ENCODE results near the gene PRKRIP1.

DNA sequence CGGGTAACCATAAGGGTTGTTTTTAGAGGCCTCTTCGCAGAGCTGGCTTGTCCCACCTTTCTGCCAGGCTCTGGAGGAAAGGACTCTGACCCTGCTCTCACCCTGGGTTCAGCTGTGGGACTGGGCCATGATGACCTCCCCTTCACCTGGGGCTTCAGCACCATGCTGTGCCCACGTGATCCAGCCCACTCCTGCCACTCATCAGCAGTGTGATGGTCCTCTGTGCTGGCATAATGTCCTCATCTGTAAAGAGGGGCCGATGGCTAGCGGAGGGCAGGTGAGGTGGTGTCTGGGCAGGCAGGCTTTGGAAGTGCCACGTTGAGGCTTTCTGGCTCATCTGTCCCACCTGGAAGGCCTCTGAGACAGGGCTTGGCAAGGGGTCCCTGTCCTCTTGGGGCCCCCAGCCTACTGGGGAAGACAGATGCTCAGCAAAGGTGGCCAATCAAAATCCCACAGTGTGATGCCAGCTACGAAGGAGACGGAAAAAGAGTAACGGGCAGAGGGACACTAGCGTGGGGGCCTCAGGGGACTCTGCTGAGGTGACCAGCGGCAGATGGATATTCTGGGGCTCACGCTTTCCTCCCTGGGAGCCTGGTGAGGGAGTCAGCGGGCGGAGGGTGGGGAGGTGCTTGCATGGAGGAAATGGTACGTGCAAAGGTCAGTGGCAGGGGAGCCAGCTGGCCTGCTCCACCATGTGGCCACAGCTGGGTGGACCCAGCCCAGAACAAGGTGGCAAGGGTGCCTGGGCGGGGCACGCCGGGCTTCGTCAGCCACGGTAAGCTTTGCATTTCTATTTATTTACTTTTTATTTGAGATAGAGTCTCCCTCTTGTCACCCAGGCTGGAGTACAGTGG lies 74.0 kb downstream of the PRKRIP1 start:
- TF ChIP-seq, protein P1, sequence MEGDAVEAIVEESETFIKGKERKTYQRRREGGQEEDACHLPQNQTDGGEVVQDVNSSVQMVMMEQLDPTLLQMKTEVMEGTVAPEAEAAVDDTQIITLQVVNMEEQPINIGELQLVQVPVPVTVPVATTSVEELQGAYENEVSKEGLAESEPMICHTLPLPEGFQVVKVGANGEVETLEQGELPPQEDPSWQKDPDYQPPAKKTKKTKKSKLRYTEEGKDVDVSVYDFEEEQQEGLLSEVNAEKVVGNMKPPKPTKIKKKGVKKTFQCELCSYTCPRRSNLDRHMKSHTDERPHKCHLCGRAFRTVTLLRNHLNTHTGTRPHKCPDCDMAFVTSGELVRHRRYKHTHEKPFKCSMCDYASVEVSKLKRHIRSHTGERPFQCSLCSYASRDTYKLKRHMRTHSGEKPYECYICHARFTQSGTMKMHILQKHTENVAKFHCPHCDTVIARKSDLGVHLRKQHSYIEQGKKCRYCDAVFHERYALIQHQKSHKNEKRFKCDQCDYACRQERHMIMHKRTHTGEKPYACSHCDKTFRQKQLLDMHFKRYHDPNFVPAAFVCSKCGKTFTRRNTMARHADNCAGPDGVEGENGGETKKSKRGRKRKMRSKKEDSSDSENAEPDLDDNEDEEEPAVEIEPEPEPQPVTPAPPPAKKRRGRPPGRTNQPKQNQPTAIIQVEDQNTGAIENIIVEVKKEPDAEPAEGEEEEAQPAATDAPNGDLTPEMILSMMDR (IDR thresholded peaks at IDR 0.05; ENCODE audit: insufficient read depth, low read depth, low read length) = no peak
- TF ChIP-seq EZH2 (IDR thresholded peaks at IDR 0.05; ENCODE audit: insufficient read depth, low read length) = no peak

Measured in astrocyte (in vitro differentiated cells and primary cell).